HG02885 (cell line): ENCODE data around the gene STIM2.

Experiments
- ATAC-seq: cut with Tn5 transposase; IDR thresholded peaks from one replicate; pipeline ENCODE4 v1.9.1; 2021; ENCODE audit warnings: mild to moderate bottlenecking; ENCODE audit not compliant: unreplicated experiment, poor library complexity

The STIM2 gene

DNA sequence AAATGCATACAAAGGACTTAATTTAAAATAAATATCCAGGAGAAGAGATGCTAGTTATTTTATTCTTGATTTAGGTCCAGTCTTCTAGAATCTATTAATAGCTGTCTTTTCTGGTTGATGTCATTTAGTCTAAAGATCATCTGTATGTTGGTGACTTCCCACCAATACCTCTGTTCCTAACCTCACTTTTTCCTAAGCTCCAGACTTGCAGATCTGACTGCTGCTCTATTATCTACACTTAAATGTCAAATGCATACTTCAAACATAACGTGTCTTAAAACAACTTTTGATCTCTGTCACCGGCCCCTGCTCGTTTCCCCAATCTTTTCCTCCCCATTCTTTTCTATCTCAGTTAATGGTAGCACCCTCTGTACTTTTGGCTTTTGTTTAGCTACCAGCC, 133.3 kb downstream of the STIM2 start:
- no peak for ATAC-seq

DNA sequence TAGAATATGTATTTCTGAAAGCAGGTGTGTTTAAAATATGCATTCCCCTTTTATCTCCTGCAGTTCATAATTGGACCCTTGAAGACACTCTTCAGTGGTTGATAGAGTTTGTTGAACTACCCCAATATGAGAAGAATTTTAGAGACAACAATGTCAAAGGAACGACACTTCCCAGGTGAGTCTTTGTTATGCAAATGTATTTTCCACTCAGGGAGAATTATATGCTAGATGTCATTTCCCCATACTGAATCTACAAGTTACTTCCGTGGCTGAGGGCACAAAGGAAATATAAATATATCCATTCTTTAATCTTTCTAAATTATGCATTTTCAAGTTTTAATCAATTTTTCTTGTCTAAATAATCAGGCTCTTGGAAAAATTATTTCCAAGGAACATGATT, 134.7 kb downstream of the STIM2 start:
- ATAC-seq, result no peak

DNA sequence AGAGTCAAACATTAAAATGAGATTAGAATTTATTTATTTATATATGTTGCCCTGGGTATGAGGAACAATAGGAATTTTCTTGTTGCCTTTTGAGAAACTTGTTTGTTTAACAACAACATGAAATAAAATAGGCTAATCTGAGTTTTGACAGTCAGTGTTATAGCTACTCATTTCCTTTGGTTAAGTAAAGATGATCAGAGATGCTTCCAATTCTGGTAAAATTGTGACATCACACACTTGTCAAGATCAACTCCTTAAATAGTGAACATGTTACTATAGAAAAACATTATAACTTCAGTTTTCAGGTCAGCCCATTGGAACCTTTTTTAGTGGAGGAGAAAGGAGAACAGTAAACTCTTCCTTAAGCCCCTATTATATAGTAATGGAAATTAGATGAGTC, 136.1 kb downstream of the STIM2 start:
- ATAC-seq, result no peak

DNA sequence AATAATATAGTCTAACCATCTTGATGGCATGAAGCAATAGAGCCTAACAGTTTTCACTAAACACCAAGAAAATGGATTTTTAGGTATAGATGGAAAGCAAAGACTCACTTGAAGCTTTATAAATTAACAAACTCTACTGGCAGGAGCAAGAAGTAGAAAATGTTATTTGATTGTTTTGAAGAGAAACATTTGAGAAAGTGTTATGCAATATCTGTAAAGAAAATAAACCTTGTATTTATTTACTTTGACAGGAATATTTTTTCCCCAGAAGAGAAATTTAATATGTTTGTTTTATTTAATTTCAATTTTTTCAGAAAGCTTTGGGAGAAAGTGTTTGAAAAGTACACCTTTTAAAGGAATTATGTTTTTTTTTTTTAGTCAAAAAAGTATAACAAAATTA, 139.0 kb downstream of the STIM2 start:
- no peak for ATAC-seq

DNA sequence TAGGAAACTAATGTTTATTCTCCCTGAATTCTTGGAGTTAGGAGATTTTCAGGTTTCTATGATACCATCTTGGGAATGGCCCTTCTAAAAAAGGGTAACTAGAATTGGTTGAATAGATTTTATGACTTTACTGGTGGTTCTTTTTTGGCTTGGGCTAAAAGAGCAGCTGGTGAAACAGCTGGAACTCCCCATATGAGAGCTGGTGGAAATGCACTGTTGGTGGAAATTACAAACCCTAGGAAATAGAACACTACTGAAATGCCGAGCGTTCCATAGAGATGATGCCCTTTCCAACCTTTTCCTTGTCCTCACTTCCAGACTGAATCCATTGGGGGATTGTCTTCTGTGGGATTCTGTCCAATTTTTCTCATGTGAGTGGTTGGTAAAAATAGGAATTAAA, 139.5 kb downstream of the STIM2 start:
- no peak for ATAC-seq

DNA sequence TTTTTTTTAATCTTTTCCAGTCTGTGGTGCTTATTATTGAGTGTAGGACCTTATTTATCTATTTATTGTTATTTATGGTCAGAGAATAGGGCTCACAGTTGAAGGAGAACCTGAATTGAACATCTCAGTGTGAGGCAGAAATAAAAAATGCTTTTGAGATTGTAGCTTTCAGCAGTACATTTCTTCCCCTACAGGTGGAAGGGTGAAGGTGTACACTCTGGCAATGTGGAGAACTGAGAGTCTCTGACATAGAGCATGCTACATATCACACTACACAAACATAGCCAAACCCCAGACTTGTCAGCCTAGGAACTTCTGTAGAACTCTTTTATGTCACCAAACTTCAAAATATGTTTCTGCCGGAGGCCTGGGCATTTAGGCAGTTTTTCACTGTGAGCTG, 140.2 kb downstream of the STIM2 start:
- ATAC-seq, result peak; percentile 88

DNA sequence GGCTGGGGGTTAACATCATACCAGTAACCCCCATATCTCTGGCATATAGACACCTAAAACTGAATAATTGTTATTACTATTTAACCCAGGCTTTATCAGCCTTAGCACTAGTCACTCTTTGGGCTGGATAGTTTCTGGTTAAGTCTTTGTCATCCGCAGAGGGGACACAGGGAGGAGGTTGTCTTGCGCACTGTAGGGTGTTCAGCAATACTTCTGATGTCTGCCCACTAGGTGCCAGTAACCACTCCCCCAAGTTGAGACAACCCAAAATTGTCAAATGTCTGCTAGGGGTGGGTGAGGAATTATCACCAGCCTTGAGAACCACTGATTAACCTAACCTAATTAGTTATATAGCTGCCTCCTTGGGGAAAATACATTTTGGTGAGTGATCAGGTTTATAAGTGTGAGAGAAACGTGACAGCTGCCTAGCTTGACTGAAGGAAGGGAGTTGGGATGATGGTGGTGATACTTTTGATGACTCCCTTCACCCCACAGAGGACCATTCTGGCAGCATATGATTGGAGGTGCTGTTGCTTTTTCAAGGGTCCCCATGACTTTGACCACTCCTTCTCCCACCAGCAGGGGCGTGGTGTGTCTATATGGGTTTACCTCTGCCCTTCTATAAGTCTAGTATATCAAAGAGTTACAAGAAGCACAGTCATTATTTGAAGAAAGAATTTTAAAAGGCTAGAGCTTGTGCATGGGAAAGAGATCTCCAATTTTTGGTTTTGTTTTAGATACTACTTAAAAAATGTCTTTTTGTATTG, 140.9 kb downstream of the STIM2 start:
- no peak for ATAC-seq

DNA sequence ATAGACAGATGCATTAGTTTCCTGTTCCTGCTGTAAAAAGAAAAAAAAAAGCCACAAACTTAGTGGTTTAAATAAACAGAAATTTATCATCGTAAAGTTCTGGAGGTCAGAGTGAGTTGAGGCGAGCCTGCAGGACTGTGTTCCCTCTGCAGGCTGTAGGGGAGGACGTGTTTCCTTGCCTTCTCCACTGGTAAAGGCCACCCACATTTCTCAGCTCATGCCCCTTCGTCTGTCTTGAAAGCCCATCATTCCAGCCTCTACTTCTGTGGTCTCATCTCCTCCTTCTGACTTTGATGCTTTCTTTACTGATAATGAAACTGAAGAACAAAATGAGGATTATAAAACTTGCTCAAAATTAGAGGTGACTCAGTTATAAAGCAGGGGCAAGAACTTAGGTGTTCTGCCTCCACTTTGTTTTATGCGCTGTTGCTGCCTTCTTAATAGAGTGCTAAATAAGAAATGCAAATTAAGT, 143.0 kb downstream of the STIM2 start:
- peak; percentile 29 for ATAC-seq

DNA sequence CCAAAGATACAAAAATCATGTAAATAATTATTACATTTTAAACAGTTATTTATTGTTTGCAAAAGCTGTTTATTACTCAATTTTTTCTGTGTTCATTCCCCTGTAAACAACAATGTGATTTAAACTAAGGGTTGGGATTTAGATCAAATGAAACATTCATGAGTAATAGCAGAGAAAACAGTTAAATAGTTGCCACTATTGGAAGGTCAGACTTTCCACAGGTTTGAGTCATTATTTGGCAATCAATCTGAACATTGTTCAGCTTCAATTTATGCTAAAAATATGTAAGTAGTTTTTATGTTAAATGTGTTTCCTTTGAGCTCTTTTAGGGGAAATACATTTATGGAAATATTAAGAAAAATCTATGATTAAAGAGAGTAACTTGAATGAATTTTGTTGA, 144.9 kb downstream of the STIM2 start:
- ATAC-seq, result no peak

DNA sequence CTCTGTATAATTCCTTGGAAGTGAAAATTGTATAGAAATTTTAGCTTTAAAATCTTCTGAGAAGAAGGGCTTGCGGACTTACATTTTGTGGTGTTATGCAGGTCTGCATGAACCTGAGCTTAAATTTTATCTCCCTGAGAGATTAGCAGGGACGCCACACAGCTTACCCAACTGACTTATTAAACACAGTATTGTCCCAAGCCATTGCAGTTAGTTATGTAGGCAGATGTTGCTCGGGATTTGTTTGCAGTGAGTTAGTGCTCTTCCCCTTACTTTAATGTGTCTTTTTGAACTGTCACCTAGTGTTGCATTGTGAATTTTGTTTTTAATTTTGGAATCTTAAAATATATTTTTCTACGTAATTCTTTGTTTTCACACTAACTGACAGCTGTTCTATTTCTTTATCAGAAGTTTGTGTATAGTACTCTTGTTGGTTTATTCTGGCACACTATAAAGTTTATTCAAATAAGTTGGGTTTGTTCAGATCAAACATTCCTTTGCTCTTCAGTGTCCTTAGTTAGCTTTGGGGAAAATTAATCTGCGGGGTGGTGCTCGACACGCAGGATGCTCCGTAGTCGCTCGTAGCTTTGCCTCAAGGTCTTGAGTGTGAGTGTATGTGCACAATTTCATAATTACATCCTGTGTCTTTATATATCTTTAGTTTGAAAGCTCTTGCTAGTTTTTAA, 145.4 kb downstream of the STIM2 start:
- no peak for ATAC-seq

DNA sequence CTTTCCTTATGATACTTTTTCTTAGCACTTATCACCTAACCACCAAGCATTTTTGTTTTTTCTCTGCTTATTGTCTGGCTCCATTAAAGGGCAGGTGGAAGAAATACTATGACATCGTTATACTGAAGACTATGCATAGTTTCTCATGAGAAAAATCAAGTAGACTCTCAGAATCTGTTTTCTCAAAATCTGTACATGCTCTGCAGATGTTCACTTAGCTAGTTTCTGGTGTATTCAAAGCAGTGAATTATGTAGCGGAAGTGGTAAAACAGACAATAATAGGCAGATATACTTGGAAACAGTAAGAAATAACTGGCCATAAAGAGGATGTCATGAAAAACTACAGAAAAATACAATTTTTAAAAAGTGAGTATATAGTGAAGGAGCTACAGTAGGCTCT, 146.0 kb downstream of the STIM2 start:
- ATAC-seq, result peak; percentile 53

DNA sequence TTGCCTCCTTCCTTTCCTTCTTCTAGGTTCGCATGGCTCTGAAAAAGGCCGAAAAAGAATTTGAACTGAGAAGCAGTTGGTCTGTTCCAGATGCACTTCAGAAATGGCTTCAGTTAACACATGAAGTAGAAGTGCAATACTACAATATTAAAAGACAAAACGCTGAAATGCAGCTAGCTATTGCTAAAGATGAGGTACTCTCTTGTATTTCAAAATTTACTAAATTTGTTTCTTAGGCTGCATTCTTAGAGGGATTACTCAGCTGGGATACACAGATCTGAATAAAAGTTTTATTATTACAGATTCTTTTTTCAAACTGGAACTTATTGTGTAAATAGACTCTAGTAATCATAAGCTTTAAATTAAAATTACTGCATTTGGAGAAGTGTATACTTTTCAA, 146.9 kb downstream of the STIM2 start:
- ATAC-seq, result no peak

DNA sequence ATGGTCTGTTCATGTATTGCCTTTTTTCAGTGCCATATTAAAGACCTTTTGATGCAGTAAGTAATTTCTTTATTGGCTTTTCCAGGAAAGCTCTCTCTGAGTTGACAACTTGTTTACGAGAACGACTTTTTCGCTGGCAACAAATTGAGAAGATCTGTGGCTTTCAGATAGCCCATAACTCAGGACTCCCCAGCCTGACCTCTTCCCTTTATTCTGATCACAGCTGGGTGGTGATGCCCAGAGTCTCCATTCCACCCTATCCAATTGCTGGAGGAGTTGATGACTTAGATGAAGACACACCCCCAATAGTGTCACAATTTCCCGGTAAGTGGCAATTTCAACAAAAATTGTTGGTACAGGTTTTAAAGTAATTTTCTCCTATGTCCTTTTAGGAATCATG, 148.0 kb downstream of the STIM2 start:
- no peak for ATAC-seq

DNA sequence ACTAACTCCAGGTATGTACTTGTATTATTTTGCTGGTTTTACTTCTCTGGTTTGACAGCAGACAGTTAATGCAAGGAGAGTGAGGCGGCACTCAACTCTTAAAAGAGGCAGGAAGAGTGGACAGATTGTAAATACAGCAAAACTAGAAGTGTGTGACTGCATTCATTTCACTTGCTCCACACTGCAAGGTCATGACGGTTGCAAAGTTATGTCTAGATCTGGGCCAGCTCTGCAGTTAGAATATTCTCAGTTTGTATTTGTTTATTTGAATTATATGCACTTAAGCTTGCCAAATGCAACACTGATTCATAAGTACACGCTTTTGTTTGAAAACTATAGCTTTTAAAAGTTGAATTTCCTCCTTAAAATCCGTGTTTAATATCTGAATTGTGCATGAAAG, 148.9 kb downstream of the STIM2 start:
- no peak for ATAC-seq

DNA sequence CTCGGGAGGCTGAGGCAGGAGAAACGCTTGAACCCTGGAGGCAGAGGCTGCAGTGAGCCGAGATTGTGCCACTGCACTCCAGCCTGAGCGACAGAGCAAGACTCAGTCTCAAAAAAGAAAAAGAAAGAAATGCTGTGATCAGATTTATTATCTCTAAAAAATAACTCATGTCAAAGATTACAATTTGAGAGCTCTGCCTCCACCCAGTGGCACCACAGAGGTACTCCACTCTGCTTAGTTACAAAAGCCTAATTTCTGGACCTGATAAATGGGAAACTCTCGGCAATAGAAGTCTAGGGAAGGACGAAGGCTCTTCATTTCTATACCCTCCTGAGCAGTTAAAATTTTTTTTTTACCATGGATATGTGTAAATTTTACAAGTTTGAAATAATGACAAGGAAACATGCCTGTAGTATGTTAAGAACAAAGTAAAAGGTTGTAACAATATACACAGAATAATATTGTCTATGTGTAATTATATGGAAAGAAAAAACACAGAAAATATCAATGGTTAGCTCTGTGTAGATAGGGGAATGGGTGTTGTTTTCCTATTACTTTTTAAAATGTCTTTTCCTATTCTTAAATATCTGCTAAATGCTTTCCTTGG, 149.8 kb downstream of the STIM2 start:
- ATAC-seq, result peak; percentile 83

DNA sequence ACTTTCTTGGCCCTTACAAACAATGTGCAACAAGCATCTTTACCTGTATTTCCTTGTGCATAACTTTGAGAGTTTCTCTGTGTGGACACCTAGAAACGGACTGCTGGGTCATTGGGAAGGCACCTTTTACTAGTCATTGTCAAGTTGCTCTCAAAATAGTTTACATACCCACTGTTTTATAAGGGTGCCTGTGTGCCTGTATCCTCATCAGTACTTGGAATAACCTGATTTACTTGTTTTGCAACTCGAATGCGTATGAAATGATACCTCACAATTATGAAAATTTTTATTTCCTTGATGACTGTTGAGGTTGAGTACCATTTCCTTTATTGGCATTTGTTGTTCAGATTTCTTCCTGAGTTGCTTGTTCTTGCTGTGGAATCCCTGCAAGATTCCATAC, 150.8 kb downstream of the STIM2 start:
- no peak for ATAC-seq

DNA sequence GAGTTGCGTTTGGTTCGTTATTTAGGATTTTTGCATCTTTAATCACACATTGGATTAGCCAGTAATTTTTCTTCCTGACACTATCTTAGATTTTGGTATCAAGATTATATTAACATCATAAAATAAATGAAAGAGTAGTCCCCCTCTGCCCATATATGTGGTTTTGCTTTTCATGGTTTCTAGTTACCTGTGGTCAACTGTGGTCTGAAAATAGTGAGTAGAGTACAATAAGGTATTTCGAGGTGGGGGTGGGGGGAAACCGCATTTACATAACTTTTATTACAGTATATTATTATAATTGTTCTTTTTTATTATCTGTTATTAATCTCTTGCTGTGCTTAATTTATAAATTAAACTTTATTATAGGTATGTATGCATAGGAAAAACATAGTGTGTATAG, 152.4 kb downstream of the STIM2 start:
- peak; percentile 47 for ATAC-seq

DNA sequence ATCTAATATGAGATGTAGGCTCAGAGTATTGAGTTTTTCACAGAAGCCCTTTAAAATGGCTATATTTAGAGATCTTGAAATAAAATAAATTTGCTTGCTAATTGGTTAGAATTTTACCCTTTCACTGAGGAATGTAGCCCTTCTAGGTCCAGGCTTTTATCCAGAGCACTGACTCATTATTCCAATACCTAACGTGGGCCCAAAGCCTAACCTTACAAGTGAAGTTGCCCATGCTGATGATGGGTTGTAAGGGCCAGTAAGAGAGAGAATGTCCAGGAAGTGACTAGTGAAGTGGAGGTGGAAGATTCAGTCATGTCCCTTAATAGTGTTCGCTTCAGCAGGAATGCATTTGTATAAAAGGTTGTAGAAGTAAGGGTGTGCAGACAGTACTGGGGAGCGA, 155.9 kb downstream of the STIM2 start:
- ATAC-seq, result no peak

DNA sequence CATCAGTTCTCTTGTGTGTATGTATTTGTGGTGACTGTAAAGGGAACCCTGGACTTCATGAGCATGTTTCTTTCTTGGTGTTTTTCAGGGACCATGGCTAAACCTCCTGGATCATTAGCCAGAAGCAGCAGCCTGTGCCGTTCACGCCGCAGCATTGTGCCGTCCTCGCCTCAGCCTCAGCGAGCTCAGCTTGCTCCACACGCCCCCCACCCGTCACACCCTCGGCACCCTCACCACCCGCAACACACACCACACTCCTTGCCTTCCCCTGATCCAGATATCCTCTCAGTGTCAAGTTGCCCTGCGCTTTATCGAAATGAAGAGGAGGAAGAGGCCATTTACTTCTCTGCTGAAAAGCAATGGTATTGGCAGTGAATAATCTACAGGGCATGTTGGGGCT, 157.0 kb downstream of the STIM2 start:
- ATAC-seq, result no peak

DNA sequence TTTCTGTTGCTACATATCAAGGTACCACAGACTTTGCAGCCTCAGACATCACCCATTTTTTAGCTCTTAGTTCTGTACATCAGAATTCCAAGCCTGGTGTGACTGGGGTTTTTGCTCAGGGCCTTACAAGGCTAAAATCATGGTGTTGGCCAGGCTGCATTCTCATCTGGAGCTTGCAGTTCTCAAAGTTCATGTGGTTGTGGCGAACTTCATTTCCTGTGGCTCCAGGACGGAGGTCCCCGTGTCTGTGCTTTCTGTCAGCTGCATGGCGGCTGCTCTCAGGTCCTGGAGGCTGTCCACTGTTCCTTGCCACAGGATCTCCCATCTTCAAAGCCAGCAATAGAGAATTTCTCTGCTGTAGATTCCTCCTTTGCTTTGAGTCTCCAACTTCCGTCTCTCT, 157.4 kb downstream of the STIM2 start:
- ATAC-seq, result no peak

DNA sequence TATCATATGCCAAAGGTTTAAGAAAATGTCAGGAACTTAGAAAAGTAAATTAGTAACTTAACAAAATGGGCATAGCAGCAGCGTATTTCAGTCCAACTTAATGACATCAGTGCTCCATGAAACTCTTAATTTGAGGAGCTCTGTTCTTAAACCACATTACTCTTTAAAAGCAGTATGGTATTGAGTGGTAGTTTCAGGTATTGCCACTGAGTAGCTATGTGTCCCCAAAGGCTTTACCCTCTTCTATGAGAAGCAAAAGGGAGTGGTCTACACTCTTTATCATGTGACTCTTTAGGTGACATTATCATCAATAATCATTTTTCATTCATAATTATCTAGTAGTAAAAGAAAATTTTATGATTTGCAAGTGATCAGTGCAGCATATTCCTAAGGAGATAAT, 158.3 kb downstream of the STIM2 start:
- no peak for ATAC-seq

DNA sequence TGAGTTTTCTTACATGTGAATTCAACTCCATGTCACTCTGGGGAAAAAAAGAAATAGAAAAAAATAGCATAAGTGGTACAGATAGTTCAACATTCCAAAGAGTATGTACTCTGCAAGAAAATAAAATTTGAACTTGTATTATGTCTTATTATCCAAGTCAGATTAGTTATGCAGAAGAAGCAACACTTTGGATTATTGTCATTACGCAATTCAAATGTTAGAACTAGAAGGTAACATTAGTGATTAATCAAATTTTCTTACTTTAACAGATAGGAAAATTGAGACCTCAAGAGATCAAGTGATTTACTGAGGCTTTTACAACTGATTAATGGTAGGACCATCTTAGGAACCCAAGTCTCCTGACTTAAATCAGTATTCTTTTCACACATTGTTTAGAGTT, 159.1 kb downstream of the STIM2 start:
- no peak for ATAC-seq
